Stimulated activated naive CD8-positive, alpha-beta T cell treated with anti-CD3 and anti-CD28 coated beads, Interleukin-15, Interleukin-2, amounts not matched to agents 100 ng/mL and 50 ng/mL, for 24 hours (primary cell): ENCODE results near the gene CTDP1.

Source experiments
- H3K27ac Mint-ChIP-seq: one replicate; pipeline ENCODE4 v1.8.0; 2021; ENCODE audit warnings: mild to moderate bottlenecking, mixed read lengths
- H3K27me3 Mint-ChIP-seq: one replicate; pipeline ENCODE4 v1.8.0; 2021; ENCODE audit warnings: mixed read lengths
- H3K36me3 Mint-ChIP-seq: one replicate; pipeline ENCODE4 v1.8.0; 2021; ENCODE audit warnings: low read depth, mixed read lengths
- H3K4me1 Mint-ChIP-seq: one replicate; pipeline ENCODE4 v1.8.0; 2021; ENCODE audit warnings: low read depth, mixed read lengths
- H3K4me3 Mint-ChIP-seq: one replicate; pipeline ENCODE4 v1.8.0; 2021; ENCODE audit warnings: mild to moderate bottlenecking, mixed read lengths
- H3K9me3 Mint-ChIP-seq: one replicate; pipeline ENCODE4 v1.8.0; 2021; ENCODE audit warnings: mixed read lengths

Gene CTDP1

GRCh38 chr18:79771446-79772107 lies 92.0 kb downstream of the CTDP1 start:
- Mint-ChIP-seq H3K36me3 (no peaks in the 10 kb centered on the region), H3K9me3 (peaks cover 12% of the 10 kb centered on the region), H3K27ac (no peak overlapping the region), H3K4me3 (no peak overlapping the region), H3K27me3 (peaks cover 19% of the 10 kb centered on the region), H3K4me1 (no peaks in the 10 kb centered on the region)

- Mint-ChIP-seq H3K4me1 (no peaks in the 10 kb centered on the region), H3K9me3 (peaks cover 10% of the 10 kb centered on the region), H3K4me3 (no peak overlapping the region), H3K36me3 (no peaks in the 10 kb centered on the region), H3K27ac (no peak overlapping the region), H3K27me3 (peaks cover 17% of the 10 kb centered on the region)
These were observed 92.7 kb downstream of the CTDP1 start for GRCh38 chr18:79772108-79772864.

DNA sequence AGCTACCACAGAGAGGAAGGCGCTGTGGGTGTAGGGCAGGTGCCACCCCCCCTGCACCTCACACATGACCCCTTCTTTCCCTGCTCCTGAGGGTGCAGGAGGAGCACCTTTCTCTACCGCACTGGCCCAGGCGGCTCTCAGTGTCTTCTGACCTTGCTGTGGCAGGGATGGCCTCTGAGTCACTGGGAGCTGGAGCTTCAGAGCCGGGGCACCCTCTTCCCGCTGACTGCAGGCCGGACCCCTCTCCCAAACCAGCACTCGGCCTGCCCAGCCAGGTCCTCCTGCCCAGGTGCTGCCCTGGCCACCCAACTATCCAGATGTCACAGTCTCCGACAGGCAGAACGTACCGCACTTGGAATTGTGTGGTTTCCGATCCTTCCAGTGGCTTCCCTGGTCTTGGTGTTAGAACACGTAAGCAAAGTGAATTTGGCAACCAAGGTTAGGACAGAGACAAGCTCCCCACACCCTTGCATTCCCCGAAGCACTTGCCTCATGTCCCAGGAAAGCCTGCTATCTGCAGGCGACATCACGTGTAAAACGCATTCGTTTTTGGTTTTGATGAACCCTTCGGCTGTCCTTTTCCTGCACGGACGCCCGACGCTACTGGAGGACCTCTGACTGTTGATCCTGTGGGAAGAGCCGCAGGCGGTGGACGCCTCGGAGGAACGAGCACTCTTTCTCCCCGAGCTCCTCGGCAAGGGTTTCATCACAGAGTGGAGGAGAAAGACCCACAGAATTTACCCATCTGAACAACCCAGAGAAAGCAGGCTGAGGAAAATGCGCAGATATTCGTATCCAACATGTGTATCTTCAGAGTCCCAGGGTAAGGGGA lies 93.5 kb downstream of the CTDP1 start:
- no peak overlapping the region for H3K4me3 Mint-ChIP-seq
- H3K27ac Mint-ChIP-seq: no peak overlapping the region
- H3K27me3 Mint-ChIP-seq: peaks cover 14% of the 10 kb centered on the region

DNA sequence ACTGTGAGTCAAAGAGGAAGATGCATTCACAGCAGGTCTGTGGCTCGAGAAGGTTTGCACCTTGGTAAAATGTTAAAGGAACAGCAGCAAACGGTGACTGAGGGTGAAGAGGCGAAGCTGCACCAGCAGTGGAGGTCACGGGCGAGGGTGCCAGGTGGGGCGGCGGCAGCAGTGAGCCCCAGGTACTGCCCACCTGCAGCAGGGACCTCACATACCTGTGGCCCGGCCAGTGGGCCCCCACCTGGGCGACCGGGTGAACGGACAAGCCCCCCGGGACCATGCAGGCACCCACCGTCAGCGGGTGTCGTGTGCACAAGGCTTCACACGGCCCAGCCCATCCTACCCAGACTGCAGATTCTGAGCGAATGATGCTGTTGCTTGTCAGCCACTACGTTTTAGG lies 94.5 kb downstream of the CTDP1 start:
- Mint-ChIP-seq H3K36me3 (no peaks in the 10 kb centered on the region), H3K4me1 (no peaks in the 10 kb centered on the region), H3K27ac (no peak overlapping the region), H3K27me3 (peaks cover 9% of the 10 kb centered on the region), H3K4me3 (no peak overlapping the region), H3K9me3 (no peaks in the 10 kb centered on the region)

More for the DNA sequence above, 93.5 kb downstream of the CTDP1 start:
- Mint-ChIP-seq H3K36me3 (no peaks in the 10 kb centered on the region), H3K9me3 (peaks cover 3% of the 10 kb centered on the region), H3K4me1 (no peaks in the 10 kb centered on the region)

DNA sequence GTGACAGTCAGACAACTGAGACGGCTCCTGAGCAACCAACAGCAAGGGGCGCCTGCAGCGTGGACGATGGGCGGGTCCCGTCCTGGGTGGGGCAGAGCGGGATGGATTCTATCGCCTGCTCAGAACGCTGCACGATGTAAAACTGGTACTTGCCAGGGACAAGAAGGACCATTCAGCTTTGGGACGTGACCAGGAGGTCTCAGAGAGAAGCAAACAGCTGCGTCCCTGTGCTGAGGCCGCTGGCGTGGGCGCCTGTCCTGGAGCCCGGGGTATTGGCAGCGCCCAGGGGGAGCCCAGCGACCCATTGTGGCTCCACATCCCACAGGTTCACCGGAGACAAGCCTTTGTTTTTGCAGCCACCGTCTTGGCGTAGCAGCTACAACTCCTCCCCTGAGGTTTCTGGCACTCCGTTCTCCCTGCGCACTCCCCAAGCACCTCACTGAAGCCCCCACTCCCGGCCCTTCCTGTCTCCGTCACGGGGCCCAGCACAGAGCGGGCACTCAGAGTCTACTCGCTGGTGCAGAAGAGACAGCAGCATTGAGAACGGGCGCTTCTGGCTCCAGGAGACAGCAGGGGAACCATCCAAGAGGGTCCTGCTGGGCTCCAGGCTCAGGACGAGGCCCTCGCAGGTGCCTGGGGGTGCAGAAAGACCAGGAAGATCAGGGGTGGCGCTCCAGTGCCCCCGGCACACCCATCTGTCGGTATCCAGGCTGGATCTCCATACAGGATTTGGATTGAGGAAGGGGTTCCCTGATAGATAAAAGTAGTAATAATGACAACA lies 96.0 kb downstream of the CTDP1 start:
- Mint-ChIP-seq H3K9me3 (no peaks in the 10 kb centered on the region), H3K4me3 (no peak overlapping the region), H3K27me3 (peaks cover 9% of the 10 kb centered on the region), H3K4me1 (no peaks in the 10 kb centered on the region), H3K36me3 (no peaks in the 10 kb centered on the region), H3K27ac (no peak overlapping the region)

- H3K27me3 Mint-ChIP-seq: peaks cover 9% of the 10 kb centered on the region
- H3K27ac Mint-ChIP-seq: no peak overlapping the region
- H3K36me3 Mint-ChIP-seq: no peaks in the 10 kb centered on the region
- H3K9me3 Mint-ChIP-seq: no peaks in the 10 kb centered on the region
- no peak overlapping the region for H3K4me3 Mint-ChIP-seq
- H3K4me1 Mint-ChIP-seq: no peaks in the 10 kb centered on the region
These were observed 97.1 kb downstream of the CTDP1 start for GRCh38 chr18:79776674-79777073.

GRCh38 chr18:79778291-79778791 lies 98.7 kb downstream of the CTDP1 start:
- H3K27ac Mint-ChIP-seq: no peak overlapping the region
- H3K4me1 Mint-ChIP-seq: no peaks in the 10 kb centered on the region
- peaks cover 7% of the 10 kb centered on the region for H3K27me3 Mint-ChIP-seq
- H3K36me3 Mint-ChIP-seq: no peaks in the 10 kb centered on the region
- no peaks in the 10 kb centered on the region for H3K9me3 Mint-ChIP-seq
- no peak overlapping the region for H3K4me3 Mint-ChIP-seq

DNA sequence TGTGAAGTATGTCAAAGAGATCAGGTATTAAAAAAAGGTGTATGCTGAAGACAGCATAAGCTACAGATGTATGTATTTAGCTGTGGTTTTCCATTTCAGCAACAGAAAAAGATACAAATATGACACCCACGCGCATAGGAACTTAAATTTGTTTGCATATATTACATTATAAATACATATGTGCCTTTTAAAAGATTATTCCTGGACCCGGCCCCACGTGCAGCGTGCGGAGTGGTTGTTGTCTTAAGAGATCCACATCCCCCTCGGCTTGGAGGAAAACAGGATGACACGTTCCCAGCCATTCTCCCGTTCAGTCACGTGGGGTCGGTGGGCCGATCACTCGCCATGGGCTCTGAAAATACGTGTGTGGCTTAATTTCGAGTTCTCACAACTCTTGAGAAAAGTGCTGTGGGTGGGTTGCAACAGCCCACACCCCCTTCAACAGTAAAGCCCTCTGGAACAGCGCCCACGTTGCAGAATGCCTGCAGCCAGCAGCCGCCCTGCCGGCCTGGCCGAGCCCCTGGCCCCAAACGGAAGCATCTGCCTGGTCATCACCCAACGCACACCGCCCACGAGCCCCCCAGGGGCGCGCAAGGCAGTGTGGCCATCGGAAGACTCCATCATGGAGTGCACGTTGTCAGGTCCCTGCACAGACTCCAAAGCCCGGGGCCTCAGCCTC lies 99.6 kb downstream of the CTDP1 start:
- no peak overlapping the region for H3K27ac Mint-ChIP-seq
- H3K36me3 Mint-ChIP-seq: no peaks in the 10 kb centered on the region
- H3K9me3 Mint-ChIP-seq: no peaks in the 10 kb centered on the region
- no peaks in the 10 kb centered on the region for H3K4me1 Mint-ChIP-seq
- H3K4me3 Mint-ChIP-seq: no peak overlapping the region
- H3K27me3 Mint-ChIP-seq: peaks cover 9% of the 10 kb centered on the region

DNA sequence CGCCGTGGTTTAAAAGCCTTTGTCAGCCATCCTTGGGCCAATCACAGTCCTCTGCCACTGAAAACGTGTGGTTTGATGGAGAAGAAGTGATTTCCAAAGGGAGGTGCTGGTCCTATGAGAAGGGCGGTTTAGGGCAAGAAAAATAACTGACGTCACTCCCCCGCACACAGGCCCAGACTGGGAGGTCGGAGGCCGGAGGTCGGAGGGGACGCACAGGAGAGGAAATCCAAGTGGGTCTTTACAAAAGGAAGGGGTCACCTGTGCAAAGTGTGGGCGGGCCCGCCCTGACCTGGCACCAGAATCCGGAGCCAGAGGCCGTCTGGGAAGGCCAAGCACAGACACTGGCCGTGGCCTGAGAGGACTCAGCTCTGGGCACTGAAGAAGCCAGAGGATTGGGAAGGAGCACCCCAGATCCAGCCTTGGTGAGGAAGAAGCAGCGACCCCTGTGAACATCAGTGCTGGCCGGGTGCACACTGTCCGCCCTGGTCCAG lies 100.1 kb downstream of the CTDP1 start:
- H3K4me3 Mint-ChIP-seq: no peak overlapping the region
- no peaks in the 10 kb centered on the region for H3K36me3 Mint-ChIP-seq
- no peak overlapping the region for H3K27ac Mint-ChIP-seq
- peaks cover 12% of the 10 kb centered on the region for H3K27me3 Mint-ChIP-seq
- no peaks in the 10 kb centered on the region for H3K9me3 Mint-ChIP-seq
- no peaks in the 10 kb centered on the region for H3K4me1 Mint-ChIP-seq

GRCh38 chr18:79780547-79780946 lies 100.9 kb downstream of the CTDP1 start:
- H3K4me3 Mint-ChIP-seq: no peak overlapping the region
- H3K27me3 Mint-ChIP-seq: peaks cover 14% of the 10 kb centered on the region
- no peak overlapping the region for H3K27ac Mint-ChIP-seq
- no peaks in the 10 kb centered on the region for H3K4me1 Mint-ChIP-seq
- H3K9me3 Mint-ChIP-seq: no peaks in the 10 kb centered on the region
- no peaks in the 10 kb centered on the region for H3K36me3 Mint-ChIP-seq

DNA sequence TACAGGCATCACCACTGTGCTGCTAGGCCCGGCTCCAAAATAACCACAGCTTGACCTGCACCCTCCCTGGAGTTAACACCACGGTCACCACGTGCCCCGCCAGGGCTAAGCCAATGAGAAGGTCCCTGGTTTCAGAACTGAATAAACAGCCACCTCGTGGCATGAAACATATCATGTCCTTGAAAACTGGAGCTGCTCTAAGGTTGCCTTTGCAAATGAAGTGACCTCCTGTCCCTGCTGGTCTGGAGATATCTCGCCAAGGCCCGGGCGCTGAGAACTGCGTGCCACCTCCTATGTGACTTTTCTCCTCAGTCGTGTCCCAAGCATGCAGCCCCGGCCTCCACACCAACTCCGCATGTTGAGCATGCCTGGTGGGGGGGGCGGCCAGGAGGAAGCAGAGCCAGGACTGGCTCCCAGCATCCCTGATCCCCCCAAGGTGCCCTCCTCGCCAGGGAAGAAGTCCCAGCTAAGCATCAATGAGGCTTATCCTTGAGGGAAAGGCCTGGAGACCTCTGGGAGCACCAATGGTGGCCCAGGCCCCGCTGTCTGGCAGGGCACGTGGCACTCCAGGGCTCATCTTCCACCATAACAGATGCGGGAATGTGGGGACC lies 101.8 kb downstream of the CTDP1 start:
- H3K9me3 Mint-ChIP-seq: no peaks in the 10 kb centered on the region
- H3K27ac Mint-ChIP-seq: no peak overlapping the region
- H3K4me1 Mint-ChIP-seq: no peaks in the 10 kb centered on the region
- no peaks in the 10 kb centered on the region for H3K36me3 Mint-ChIP-seq
- H3K4me3 Mint-ChIP-seq: no peak overlapping the region
- peaks cover 20% of the 10 kb centered on the region for H3K27me3 Mint-ChIP-seq

- Mint-ChIP-seq H3K4me3 (no peak overlapping the region), H3K9me3 (no peaks in the 10 kb centered on the region), H3K27ac (no peak overlapping the region), H3K36me3 (no peaks in the 10 kb centered on the region), H3K27me3 (peaks cover 30% of the 10 kb centered on the region), H3K4me1 (no peaks in the 10 kb centered on the region)
These were observed 103.1 kb downstream of the CTDP1 start for GRCh38 chr18:79782566-79783308.
